GM23338 (cell line): ENCODE measurements around the gene CUX1. TPM values are rescaled to one million over a fixed set of nuclear protein-coding genes. Genes with fewer than 3 reads are reported as not detected.

Source experiments
- ATAC-seq: fragments of 200-7000 bp; cut with Tn5 transposase; 3 replicates; pipeline ENCODE4 v1.9.1; 2020
- DNase-seq: peaks from one replicate; pipeline ENCODE4 v3.0.0-alpha.2; 2015; ENCODE audit warnings: low spot score
- H2AFZ ChIP-seq: fragments of 200-600 bp; sonication (generic); 2 replicates; pipeline ENCODE4 v1.8.0; 2016; ENCODE audit warnings: antibody characterized with exemption, mild to moderate bottlenecking, moderate library complexity
- H3F3A ChIP-seq: fragments of 200-600 bp; sonication (generic); replicated peaks from 2 replicates; pipeline ENCODE4 v1.8.0; 2017; ENCODE audit warnings: antibody characterized with exemption, mixed run types, low read depth
- H3K27ac ChIP-seq: fragments of 200-600 bp; sonication (generic); 2 replicates; pipeline ENCODE4 v1.6.1; 2016; ENCODE audit warnings: low read depth
- H3K27me3 ChIP-seq: fragments of 200-600 bp; sonication (generic); 2 replicates; pipeline ENCODE4 v1.8.0; 2016; ENCODE audit warnings: mild to moderate bottlenecking, mixed run types, moderate library complexity; ENCODE audit not compliant: insufficient read depth
- H3K36me3 ChIP-seq: fragments of 200-600 bp; sonication (generic); 2 replicates; pipeline ENCODE4 v1.8.0; 2016; ENCODE audit warnings: mild to moderate bottlenecking; ENCODE audit not compliant: insufficient read depth
- H3K4me1 ChIP-seq: fragments of 200-600 bp; sonication (generic); 2 replicates; pipeline ENCODE4 v1.8.0; 2016; ENCODE audit warnings: mild to moderate bottlenecking, moderate library complexity; ENCODE audit not compliant: insufficient read depth
- H3K4me2 ChIP-seq: fragments of 200-600 bp; sonication (generic); 2 replicates; pipeline ENCODE4 v1.7.1; 2017; ENCODE audit warnings: mixed run types
- H3K4me3 ChIP-seq: fragments of 200-600 bp; sonication (generic); 2 replicates; pipeline ENCODE4 v1.6.1; 2016; ENCODE audit warnings: mixed run types
- H3K79me2 ChIP-seq: fragments of 200-600 bp; sonication (generic); replicated peaks from 2 replicates; pipeline ENCODE4 v1.8.0; 2017; ENCODE audit warnings: mild to moderate bottlenecking; ENCODE audit not compliant: insufficient read depth
- H3K9me2 ChIP-seq: fragments of 200-600 bp; sonication (generic); 2 replicates; pipeline ENCODE4 v1.8.0; 2017; ENCODE audit not compliant: insufficient read depth
- H4K20me1 ChIP-seq: fragments of 200-600 bp; sonication (generic); replicated peaks from 2 replicates; pipeline ENCODE4 v1.8.0; 2017; ENCODE audit warnings: mild to moderate bottlenecking; ENCODE audit not compliant: insufficient read depth
- H3K27ac Mint-ChIP-seq: 2 replicates; pipeline ENCODE4 v1.8.0; 2020; ENCODE audit warnings: inconsistent platforms, mild to moderate bottlenecking, moderate library complexity, mixed read lengths
- H3K27me3 Mint-ChIP-seq: 3 replicates; pipeline ENCODE4 v1.8.0; 2022; ENCODE audit warnings: low read depth, mild to moderate bottlenecking, moderate library complexity, mixed read lengths, inconsistent platforms; ENCODE audit not compliant: insufficient read depth, poor library complexity
- H3K36me3 Mint-ChIP-seq: 3 replicates; pipeline ENCODE4 v1.8.0; 2021; ENCODE audit warnings: low read depth, mild to moderate bottlenecking, inconsistent platforms, moderate library complexity, mixed read lengths
- H3K4me1 Mint-ChIP-seq: 3 replicates; pipeline ENCODE4 v1.8.0; 2020; ENCODE audit warnings: mild to moderate bottlenecking, inconsistent platforms, mixed read lengths
- H3K4me3 Mint-ChIP-seq: 3 replicates; pipeline ENCODE4 v1.8.0; 2021; ENCODE audit warnings: moderate library complexity, mild to moderate bottlenecking, inconsistent platforms, mixed read lengths
- H3K9me3 Mint-ChIP-seq: 3 replicates; pipeline ENCODE4 v1.8.0; 2020; ENCODE audit warnings: moderate library complexity, mild to moderate bottlenecking, inconsistent platforms, mixed read lengths
- CREB1 ChIP-seq: fragments of 250-450 bp; sonication (Bioruptor Pico); IDR thresholded peaks from 2 replicates; pipeline ENCODE4 v1.5.0; 2020; ENCODE audit warnings: low read depth, mild to moderate bottlenecking, moderate library complexity
- ETS1 ChIP-seq: IDR thresholded peaks from 2 replicates; pipeline ENCODE4 v1.6.1; 2016; ENCODE audit warnings: antibody characterized with exemption
- JUNB ChIP-seq: IDR thresholded peaks from one replicate; pipeline ENCODE4 v1.6.1; 2016; ENCODE audit warnings: antibody characterized with exemption; ENCODE audit not compliant: unreplicated experiment
- POLR2AphosphoS5 ChIP-seq: IDR thresholded peaks from 2 replicates; pipeline ENCODE4 v1.6.1; 2016; ENCODE audit warnings: antibody characterized with exemption, low read depth
- REST ChIP-seq: IDR thresholded peaks from one replicate; pipeline ENCODE4 v1.6.1; 2018; ENCODE audit warnings: antibody characterized with exemption; ENCODE audit not compliant: unreplicated experiment
- polyA plus RNA-seq: library from polyadenylated mRNA; unstranded; fragments of >200 nt; fragmentation: Nextera tagmentation; extraction: Ambion mirVana; gene quantifications from 2 replicates; pipeline ENCODE4 v1.2.1, GENCODE V29; 2016
- total RNA-seq: library from RNA; depleted of rRNA; stranded (reverse); fragments of >200 nt; shearing (Covaris generic); gene quantifications from 2 replicates; pipeline ENCODE4 v1.2.3, GENCODE V29; 2014
- TF ChIP-seq, protein P1 (sequence below), 2 experiments: fragments of 200-600 bp in 1 of 2; sonication (generic) in 1 of 2; conservative IDR thresholded peaks; 2 replicates each; pipeline versions ENCODE4 v1.5.1 to v1.6.1; 2016 to 2017; ENCODE audit warnings: antibody characterized with exemption in 2 of 2, low read depth in 2 of 2, mild to moderate bottlenecking in 2 of 2, moderate library complexity in 1 of 2

Gene CUX1
- total and polyA plus RNA-seq, 2 experiments from 2014 or later = 49.9 to 64.0 TPM

GRCh38 chr7:101857358-101857811, 40.0 kb downstream of the CUX1 start:
- H3F3A ChIP-seq = peaks cover 14% of the 10 kb centered on the region; the same call in 1 of the 2 replicates
- H3K4me3 ChIP-seq = no peak overlapping the region
- Mint-ChIP-seq H3K9me3 (no peaks in the 10 kb centered on the region), H3K36me3 (peaks cover 2% of the 10 kb centered on the region; the same call in 1 of the 3 replicates), H3K27ac (0 out of 2 replicates have a peak overlapping the region, but pooled peaks have one; percentile 58), H3K27me3 (peaks cover 17% of the 10 kb centered on the region), H3K4me3 (no peak overlapping the region; the same call in 2 of the 3 replicates), H3K4me1 (peaks cover 82% of the 10 kb centered on the region)
- no peak overlapping the region; the same call in 1 of the 2 replicates for H3K4me2 ChIP-seq
- no peak for ATAC-seq
- no peaks in the 10 kb centered on the region for H3K36me3 ChIP-seq
- peak overlapping the region; percentile 73; the same call in 1 of the 2 replicates for H3K27ac ChIP-seq
- TF ChIP-seq ETS1 (no peak), POLR2AphosphoS5 (no peak), CREB1 (no peak)
- TF ChIP-seq, protein P1, sequence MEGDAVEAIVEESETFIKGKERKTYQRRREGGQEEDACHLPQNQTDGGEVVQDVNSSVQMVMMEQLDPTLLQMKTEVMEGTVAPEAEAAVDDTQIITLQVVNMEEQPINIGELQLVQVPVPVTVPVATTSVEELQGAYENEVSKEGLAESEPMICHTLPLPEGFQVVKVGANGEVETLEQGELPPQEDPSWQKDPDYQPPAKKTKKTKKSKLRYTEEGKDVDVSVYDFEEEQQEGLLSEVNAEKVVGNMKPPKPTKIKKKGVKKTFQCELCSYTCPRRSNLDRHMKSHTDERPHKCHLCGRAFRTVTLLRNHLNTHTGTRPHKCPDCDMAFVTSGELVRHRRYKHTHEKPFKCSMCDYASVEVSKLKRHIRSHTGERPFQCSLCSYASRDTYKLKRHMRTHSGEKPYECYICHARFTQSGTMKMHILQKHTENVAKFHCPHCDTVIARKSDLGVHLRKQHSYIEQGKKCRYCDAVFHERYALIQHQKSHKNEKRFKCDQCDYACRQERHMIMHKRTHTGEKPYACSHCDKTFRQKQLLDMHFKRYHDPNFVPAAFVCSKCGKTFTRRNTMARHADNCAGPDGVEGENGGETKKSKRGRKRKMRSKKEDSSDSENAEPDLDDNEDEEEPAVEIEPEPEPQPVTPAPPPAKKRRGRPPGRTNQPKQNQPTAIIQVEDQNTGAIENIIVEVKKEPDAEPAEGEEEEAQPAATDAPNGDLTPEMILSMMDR (conservative IDR thresholded peaks at IDR 0.05; ENCODE audit: low read depth in 2 of 2) = no peak
- peaks cover 36% of the 10 kb centered on the region for H4K20me1 ChIP-seq
- no peak overlapping the region for H2AFZ ChIP-seq
- DNase-seq = no peak
- H3K27me3 ChIP-seq = no peaks in the 10 kb centered on the region
- H3K9me2 ChIP-seq = no peaks in the 10 kb centered on the region
- H3K4me1 ChIP-seq = peaks cover 87% of the 10 kb centered on the region
- peaks cover 97% of the 10 kb centered on the region for H3K79me2 ChIP-seq

GRCh38 chr7:101858437-101859385, 41.3 kb downstream of the CUX1 start:
- Mint-ChIP-seq H3K27ac (peak overlapping the region; percentile 69), H3K27me3 (peaks cover 17% of the 10 kb centered on the region), H3K9me3 (no peaks in the 10 kb centered on the region), H3K4me3 (no peak overlapping the region), H3K4me1 (peaks cover 87% of the 10 kb centered on the region), H3K36me3 (peaks cover 2% of the 10 kb centered on the region; the same call in 1 of the 3 replicates)
- Histone ChIP-seq H3K79me2 (peaks cover 97% of the 10 kb centered on the region), H3K27ac (peak overlapping the region; percentile 11), H3K4me1 (peaks cover 91% of the 10 kb centered on the region), H3K4me3 (no peak overlapping the region), H2AFZ (no peak overlapping the region), H3K9me2 (no peaks in the 10 kb centered on the region), H4K20me1 (peaks cover 25% of the 10 kb centered on the region), H3K36me3 (no peaks in the 10 kb centered on the region), H3F3A (peaks cover 14% of the 10 kb centered on the region; the same call in 1 of the 2 replicates), H3K4me2 (0 out of 2 replicates have a peak overlapping the region, but pooled peaks have one; percentile 17), H3K27me3 (no peaks in the 10 kb centered on the region)
- DNase-seq (no peak), ATAC-seq (peak; percentile 12; the same call in 2 of the 3 replicates)
- no peak for TF ChIP-seq JUNB
- no peak for TF ChIP-seq REST
